Bone marrow (tissue), 2 donors: Measurements from ENCODE around the gene PLTP.
"Not testable (repeated sequence)": the region's sequence is repeated elsewhere in the genome, so short reads cannot be mapped to it uniquely, and the experiment has no call there.

ENCODE experiments used
- DNase-seq, 2 donors: peaks; one replicate each; lab custom pipeline; 2025; lab: John Stamatoyannopoulos, UW

Gene PLTP

GRCh38 chr20:45944965-45945677, 33.2 kb upstream of the PLTP start:
- no peak for DNase-seq

- no peak for DNase-seq
These were observed 32.4 kb upstream of the PLTP start for GRCh38 chr20:45944151-45944964.

DNA sequence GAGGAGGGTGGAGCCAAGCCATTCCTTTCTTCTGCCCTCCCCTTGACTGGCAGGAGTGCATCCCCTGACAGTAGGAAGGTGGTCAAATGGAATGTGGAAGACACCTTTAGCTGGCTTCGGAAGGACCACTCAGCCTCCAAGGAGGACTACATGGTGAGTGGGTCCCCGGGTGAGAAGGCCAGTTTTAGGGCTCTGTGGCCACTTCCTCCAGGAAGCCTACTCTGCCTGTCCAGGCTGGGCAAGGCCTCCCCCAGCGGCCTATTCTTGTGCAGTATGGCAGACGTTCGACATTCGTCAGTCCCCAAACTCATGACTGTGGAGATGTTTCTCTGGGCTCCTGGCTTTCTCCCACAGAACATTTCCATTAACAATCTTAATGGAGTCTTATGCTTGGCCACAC, 31.7 kb upstream of the PLTP start:
- DNase-seq, result no peak

GRCh38 chr20:45940469-45940868, 28.5 kb upstream of the PLTP start:
- no peak for DNase-seq

- DNase-seq, result no peak
These were observed 28.1 kb upstream of the PLTP start for GRCh38 chr20:45940053-45940452.

- no peak for DNase-seq
These were observed 26.9 kb upstream of the PLTP start for GRCh38 chr20:45938727-45939438.

GRCh38 chr20:45937765-45938164, 25.8 kb upstream of the PLTP start:
- no peak for DNase-seq

- DNase-seq, result no peak
These were observed 23.6 kb upstream of the PLTP start for GRCh38 chr20:45935416-45936046.

- peak; percentile 93 to 98 for DNase-seq
These were observed 22.8 kb upstream of the PLTP start, which contains the start of gene PCIF1 for GRCh38 chr20:45934586-45935415. TSS of gene PCIF1 (plus strand) at chr20:45934683. CDS start at chr20:45939000, 4,317 bp downstream.

- no peak for DNase-seq
These were observed 22.2 kb upstream of the PLTP start for GRCh38 chr20:45934046-45934585.

DNA sequence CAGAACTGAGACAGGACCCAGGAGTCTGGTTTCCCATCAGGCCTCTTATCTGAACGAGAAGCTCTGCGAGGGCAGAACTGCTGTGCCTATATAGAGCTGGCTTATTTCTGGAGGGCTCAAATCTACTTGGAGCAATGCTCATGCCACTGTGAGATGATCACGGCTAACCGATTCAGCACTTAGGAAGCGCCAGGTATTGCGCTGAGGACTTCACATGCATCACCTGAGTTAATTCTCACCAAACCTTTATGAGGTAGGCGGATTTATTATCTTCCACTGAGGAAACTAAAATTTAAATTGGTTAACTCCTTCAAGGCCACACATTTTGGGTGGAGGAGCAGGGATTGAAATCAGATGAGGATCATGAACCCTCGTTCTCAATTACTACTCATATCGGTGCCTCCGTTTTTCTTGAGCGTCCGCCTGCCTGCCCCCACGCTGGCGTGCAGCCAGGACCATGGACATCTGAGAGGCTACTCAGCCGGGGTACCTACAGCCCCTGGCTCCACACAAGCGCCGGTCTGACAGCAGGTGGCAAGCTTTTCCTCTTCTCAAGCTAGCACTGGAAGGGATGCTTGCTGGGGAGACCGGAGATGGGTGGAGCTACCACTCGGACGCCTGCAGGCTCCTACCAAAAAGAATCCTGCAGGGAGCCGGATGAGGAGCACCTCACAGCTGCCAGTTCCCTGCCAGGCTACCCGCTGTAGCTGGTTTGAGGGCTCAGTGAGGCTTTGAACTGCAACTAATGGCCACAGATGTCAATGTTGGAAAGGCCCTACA, 21.5 kb upstream of the PLTP start:
- peak; percentile 17 to 34 for DNase-seq

DNA sequence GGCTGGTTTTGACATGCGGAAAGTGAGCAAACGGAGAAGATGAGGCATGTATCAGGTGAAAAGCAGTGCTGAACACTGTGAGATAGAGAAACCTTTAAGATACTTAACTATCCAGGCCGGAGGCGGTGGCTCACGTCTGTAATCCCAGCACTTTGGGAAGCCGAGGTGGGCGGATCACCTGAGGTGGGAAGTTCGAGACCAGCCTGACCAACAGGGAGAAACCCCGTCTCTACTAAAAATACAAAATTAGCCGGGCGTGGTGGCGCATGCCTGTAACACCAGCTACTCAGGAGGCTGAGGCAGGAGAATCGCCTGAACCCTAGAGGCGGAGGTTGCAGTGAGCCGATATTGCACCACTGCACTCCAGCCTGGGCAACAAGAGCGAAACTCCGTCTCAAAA, 19.7 kb upstream of the PLTP start:
- DNase-seq, result not testable (repeated sequence)

GRCh38 chr20:45927071-45927878, 15.3 kb upstream of the PLTP start:
- no peak for DNase-seq

DNA sequence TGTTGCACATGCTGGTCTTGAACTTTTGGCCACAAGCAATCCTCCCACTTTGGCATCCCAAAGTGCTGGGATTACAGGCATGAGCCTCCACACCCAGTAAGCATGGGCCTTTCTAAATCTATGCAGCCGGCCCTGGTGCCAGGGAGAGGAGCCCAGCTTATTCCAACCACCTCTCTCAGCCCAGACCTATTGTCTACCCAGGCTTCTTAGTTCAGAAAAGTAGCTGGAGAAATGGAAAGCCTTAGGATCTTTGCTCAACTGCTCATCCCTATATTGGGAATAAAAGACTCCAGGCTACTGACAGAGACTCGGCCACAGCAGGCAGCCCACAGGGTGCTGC, 14.7 kb upstream of the PLTP start:
- DNase-seq, result no peak

DNA sequence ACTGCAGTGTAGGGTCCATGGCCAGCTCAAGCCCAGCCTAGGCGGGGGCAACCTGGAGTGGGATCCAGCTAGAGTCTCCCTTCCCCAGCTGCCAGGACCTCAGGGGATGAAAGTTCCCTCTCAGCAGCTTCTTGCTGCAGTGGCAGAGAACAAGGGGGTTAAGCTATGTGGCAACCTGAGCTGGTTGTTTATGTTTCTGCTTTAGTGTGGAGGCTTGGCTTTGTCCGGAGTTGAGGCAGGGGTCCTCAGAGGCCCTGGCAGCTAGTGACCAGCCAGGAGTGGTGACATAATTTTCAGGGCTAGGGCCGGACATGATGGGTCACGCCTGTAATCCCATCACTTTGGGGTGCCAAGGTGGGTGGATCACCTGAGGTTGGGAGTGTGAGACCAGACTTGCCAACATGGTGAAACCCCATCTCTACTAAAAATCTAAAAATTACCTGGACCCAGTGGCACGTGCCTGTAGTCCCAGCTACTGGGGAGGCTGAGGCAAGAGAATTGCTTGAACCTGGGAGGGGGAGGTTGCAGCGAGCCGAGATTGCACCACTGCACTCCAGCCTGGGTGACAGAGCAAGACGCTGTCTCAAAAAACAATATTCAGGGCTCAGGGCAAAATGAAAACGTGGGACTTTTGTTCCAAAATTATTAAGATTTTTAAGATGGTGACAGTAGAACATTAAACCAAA, 14.0 kb upstream of the PLTP start:
- DNase-seq, result no peak

- peak in 1 of 2 donors; percentile 36 for DNase-seq
These were observed 12.7 kb upstream of the PLTP start for GRCh38 chr20:45924391-45925261.

DNA sequence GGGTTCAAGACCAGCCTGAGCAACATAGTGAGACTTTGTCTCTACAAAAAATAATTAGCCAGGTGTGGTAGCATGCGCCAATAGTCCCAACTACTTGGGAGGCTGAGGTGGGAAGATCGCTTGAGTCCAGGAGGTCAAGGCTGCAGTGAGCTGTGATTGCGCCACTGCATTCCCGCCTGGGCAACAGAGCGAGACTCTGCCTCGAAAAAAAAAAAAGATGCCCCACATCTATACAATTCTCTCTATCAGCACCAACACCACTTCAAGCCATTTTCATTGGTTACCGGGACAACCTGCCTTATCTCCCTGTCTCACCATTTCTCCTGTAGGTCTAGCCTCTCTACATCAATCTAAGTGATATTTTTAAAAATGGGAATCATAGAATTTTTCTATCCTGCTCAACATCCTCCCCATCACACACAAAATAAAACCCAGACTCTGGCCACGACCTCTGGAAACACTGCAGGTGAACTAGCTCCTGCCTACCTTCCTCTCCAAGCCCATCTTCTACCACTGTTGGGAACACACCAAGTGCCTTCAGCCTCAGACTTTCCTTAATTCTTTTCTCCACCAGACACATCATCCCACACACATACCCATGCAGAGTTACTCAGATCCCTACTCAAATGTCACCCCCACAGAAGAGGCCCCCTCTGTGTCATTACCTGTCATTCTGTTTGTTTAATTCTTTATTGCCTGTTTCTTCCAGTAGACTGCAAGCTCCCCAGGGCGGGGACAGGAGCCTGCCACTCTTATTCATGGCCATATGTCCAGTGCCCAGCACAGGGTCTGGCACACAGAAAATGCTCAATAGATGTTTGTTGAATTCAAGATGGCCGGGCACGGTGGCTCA, 9.6 kb upstream of the PLTP start:
- DNase-seq, result no peak
